H1 (cell line): ENCODE measurements around the gene NEFH. TPM values are rescaled to one million over a fixed set of nuclear protein-coding genes. Genes with fewer than 3 reads are reported as not detected.

Source experiments
- ATF3 ChIP-seq: IDR thresholded peaks from 2 replicates; pipeline ENCODE4 v1.6.1; 2011; ENCODE audit warnings: low read depth, mild to moderate bottlenecking, low read length; ENCODE audit not compliant: insufficient read depth
- BACH1 ChIP-seq: IDR thresholded peaks from 2 replicates; pipeline ENCODE4 v1.6.1; 2012; ENCODE audit warnings: low read length, improper control_type of control experiment
- BRCA1 ChIP-seq: IDR thresholded peaks from 2 replicates; pipeline ENCODE4 v1.6.1; 2012; ENCODE audit warnings: low read depth, low read length, improper control_type of control experiment
- CBX5 ChIP-seq: fragments of 300-800, 300-1000 bp; sonication (generic); IDR thresholded peaks from 2 replicates; pipeline ENCODE4 v1.7.1; 2016; ENCODE audit warnings: antibody characterized with exemption, low read length, low read depth
- CEBPB ChIP-seq: IDR thresholded peaks from 2 replicates; pipeline ENCODE4 v1.6.1; 2012; ENCODE audit warnings: low read depth, low read length
- CTCF ChIP-seq, 3 experiments: IDR thresholded peaks; 1 replicate in 2 of 3; 2 replicates in 1 of 3; pipeline versions ENCODE4 v1.5.1 to v1.6.1; 2011; ENCODE audit warnings: low read length in 3 of 3, mild to moderate bottlenecking in 3 of 3, inconsistent platforms in 2 of 3, low read depth in 1 of 3, moderate library complexity in 1 of 3; ENCODE audit not compliant: insufficient read depth in 1 of 3; ENCODE audit errors: control extremely low read depth in 1 of 3
- EP300 ChIP-seq, 2 experiments: IDR thresholded peaks; 1 replicate in 1 of 2; 2 replicates in 1 of 2; pipeline ENCODE4 v1.6.1; 2011 to 2012; ENCODE audit warnings: low read depth in 2 of 2, low read length in 2 of 2, mild to moderate bottlenecking in 2 of 2, borderline replicate concordance in 1 of 2, inconsistent platforms in 1 of 2, moderate library complexity in 1 of 2
- EZH2 ChIP-seq: fragments of 200-600 bp; sonication (generic); IDR thresholded peaks from 2 replicates; pipeline ENCODE4 v1.7.1; 2012; ENCODE audit warnings: low read depth, mild to moderate bottlenecking, moderate library complexity, low read length, inconsistent platforms; ENCODE audit not compliant: severe bottlenecking
- MAX ChIP-seq: IDR thresholded peaks from 2 replicates; pipeline ENCODE4 v1.6.1; 2012; ENCODE audit warnings: inconsistent platforms
- PHF8 ChIP-seq: fragments of 200-600 bp; sonication (generic); conservative IDR thresholded peaks from 2 replicates; pipeline ENCODE4 v1.7.1; 2012; ENCODE audit warnings: low read depth, mild to moderate bottlenecking, inconsistent platforms, low read length, moderate library complexity
- POLR2AphosphoS5 ChIP-seq: IDR thresholded peaks from 2 replicates; pipeline ENCODE4 v1.6.1; 2011; ENCODE audit warnings: low read depth, low read length
- POU5F1 ChIP-seq: IDR thresholded peaks from 2 replicates; pipeline ENCODE4 v1.6.1; 2011; ENCODE audit warnings: low read depth, mild to moderate bottlenecking, low read length, moderate library complexity
- RAD21 ChIP-seq, 2 experiments: IDR thresholded peaks in 1 of 2; conservative IDR thresholded peaks in 1 of 2; 2 replicates each; pipeline ENCODE4 v1.6.1; 2011; ENCODE audit warnings: low read depth in 2 of 2, low read length in 2 of 2, improper control_type of control experiment in 1 of 2, inconsistent platforms in 1 of 2, mild to moderate bottlenecking in 1 of 2, moderate library complexity in 1 of 2
- RXRA ChIP-seq: IDR thresholded peaks from 2 replicates; pipeline ENCODE4 v1.6.1; 2011; ENCODE audit warnings: low read depth, mild to moderate bottlenecking, low read length, moderate library complexity; ENCODE audit not compliant: insufficient read depth
- SP2 ChIP-seq: IDR thresholded peaks from 2 replicates; pipeline ENCODE4 v1.6.1; 2012; ENCODE audit warnings: mild to moderate bottlenecking, low read length, inconsistent platforms
- SUZ12 ChIP-seq: fragments of 200-600 bp; sonication (generic); IDR thresholded peaks from 2 replicates; pipeline ENCODE4 v1.6.1; 2012; ENCODE audit warnings: mild to moderate bottlenecking, inconsistent platforms, low read length, moderate library complexity, mixed read lengths
- TBP ChIP-seq: IDR thresholded peaks from 2 replicates; pipeline ENCODE4 v1.6.1; 2011; ENCODE audit warnings: low read depth, low read length, improper control_type of control experiment
- USF2 ChIP-seq: IDR thresholded peaks from 2 replicates; pipeline ENCODE4 v1.6.1; 2011; ENCODE audit warnings: low read length, improper control_type of control experiment
- polyA plus RNA-seq, 7 experiments: library from polyadenylated mRNA; depleted of rRNA in 3 of 7; stranded (reverse) in 5 of 7; unstranded in 2 of 7; fragments of >200 nt in 5 of 7; fragments of 200-250 nt in 2 of 7; gene quantifications; 1 replicate in 5 of 7; 2 replicates in 1 of 7; 4 replicates in 1 of 7; pipeline versions ENCODE4 v1.2.1 to v1.2.3, GENCODE V29; 2011 to 2013; ENCODE audit warnings: missing spikeins in 2 of 7, mixed read lengths in 2 of 7
- total RNA-seq: library from RNA; stranded (reverse); fragmentation: NEBNext Ultra II Directional; extraction: Animal tissue kit (Norgen Biotek cat#: 25700); gene quantifications from 2 replicates; pipeline ENCODE4 v1.2.1, GENCODE V29; 2021

NEFH gene
- total and polyA plus RNA-seq, 2 of the 8 experiments (the other 6 are each of a cell fraction or from before 2014, with no cell fraction given): 0.57 to 2.3 TPM

GRCh38 chr22:29470159-29470855, 9.7 kb upstream of the NEFH start (continued):
- TF ChIP-seq RXRA (no peak), POLR2AphosphoS5 (no peak), RAD21 (IDR thresholded peaks at IDR 0.05 in 1 of 2, conservative IDR thresholded peaks at IDR 0.05 in 1 of 2; ENCODE audit: low read depth in 2 of 2, low read length in 2 of 2) (peak; percentile 57 to 72), USF2 (no peak), EZH2 (no peak), POU5F1 (no peak), CTCF (IDR thresholded peaks at IDR 0.05; ENCODE audit: control extremely low read depth in 1 of 3, insufficient read depth in 1 of 3, low read depth in 1 of 3, low read length in 3 of 3) (peak; percentile 90 to 98 (median 97)), CEBPB (no peak), BACH1 (no peak), SUZ12 (0 out of 2 replicates have a peak, but pooled peaks have one; percentile 28), BRCA1 (peak; percentile 26; the same call in 1 of the 2 replicates), PHF8 (0 out of 2 replicates have a peak, but pooled peaks have one; percentile 29), EP300 (IDR thresholded peaks at IDR 0.05; ENCODE audit: borderline replicate concordance in 1 of 2, low read depth in 2 of 2, low read length in 2 of 2) (peak in 1 of 2 experiments; percentile 85; a peak in 2 of 3 replicates), ATF3 (no peak), MAX (peak; percentile 67), TBP (peak; percentile 83; the same call in 1 of the 2 replicates), SP2 (no peak), CBX5 (no peak)
